Trophoblast cell (in vitro differentiated cells and primary cell): Measurements from ENCODE around the gene MRAS. TPM values are rescaled to one million over a fixed set of nuclear protein-coding genes. Genes with fewer than 3 reads are reported as not detected.

Experiments
- DNase-seq, 2 donors: peaks; one replicate each; pipeline ENCODE4 v3.0.0-alpha.2; 2016
- H2AFZ ChIP-seq: 2 replicates; pipeline ENCODE4 v1.6.1; 2013; ENCODE audit warnings: low read length, moderate library complexity, mild to moderate bottlenecking; ENCODE audit not compliant: insufficient read depth, poor library complexity
- H2AK5ac ChIP-seq: 2 replicates; pipeline ENCODE4 v1.6.1; 2013; ENCODE audit warnings: mild to moderate bottlenecking, low read length
- H2BK120ac ChIP-seq: 2 replicates; pipeline ENCODE4 v1.6.1; 2013; ENCODE audit warnings: low read length, mild to moderate bottlenecking, moderate library complexity; ENCODE audit not compliant: insufficient read depth, poor library complexity
- H2BK12ac ChIP-seq: 2 replicates; pipeline ENCODE4 v1.6.1; 2013; ENCODE audit warnings: mild to moderate bottlenecking, low read length, moderate library complexity
- H2BK5ac ChIP-seq: 2 replicates; pipeline ENCODE4 v1.6.1; 2013; ENCODE audit warnings: low read length, low read depth, moderate library complexity, mild to moderate bottlenecking; ENCODE audit not compliant: poor library complexity
- H3K14ac ChIP-seq: 2 replicates; pipeline ENCODE4 v1.6.1; 2013; ENCODE audit warnings: mild to moderate bottlenecking, low read length
- H3K18ac ChIP-seq: 2 replicates; pipeline ENCODE4 v1.6.1; 2013; ENCODE audit warnings: mild to moderate bottlenecking, low read length
- H3K23ac ChIP-seq: 2 replicates; pipeline ENCODE4 v1.6.1; 2013; ENCODE audit warnings: low read length
- H3K27ac ChIP-seq: 2 replicates; pipeline ENCODE4 v1.5.1; 2013; ENCODE audit warnings: low read depth, mild to moderate bottlenecking, inconsistent platforms, low read length, moderate library complexity
- H3K27me3 ChIP-seq: 2 replicates; pipeline ENCODE4 v1.6.1; 2013; ENCODE audit warnings: inconsistent platforms, mild to moderate bottlenecking, low read length, moderate library complexity; ENCODE audit not compliant: insufficient read depth
- H3K36me3 ChIP-seq, 2 experiments: 1 replicate in 1 of 2; 2 replicates in 1 of 2; pipeline ENCODE4 v1.6.1; 2013; ENCODE audit warnings: low read length in 2 of 2, mild to moderate bottlenecking in 2 of 2, moderate library complexity in 1 of 2; ENCODE audit not compliant: insufficient read depth in 2 of 2, control insufficient read depth in 1 of 2
- H3K4ac ChIP-seq: 2 replicates; pipeline ENCODE4 v1.6.1; 2013; ENCODE audit warnings: low read depth, mild to moderate bottlenecking, low read length, moderate library complexity
- H3K4me1 ChIP-seq, 2 experiments: 1 replicate in 1 of 2; 2 replicates in 1 of 2; pipeline ENCODE4 v1.6.1; 2013; ENCODE audit warnings: low read length in 2 of 2, mild to moderate bottlenecking in 2 of 2, moderate library complexity in 1 of 2; ENCODE audit not compliant: insufficient read depth in 2 of 2, control insufficient read depth in 1 of 2
- H3K4me2 ChIP-seq: 2 replicates; pipeline ENCODE4 v1.6.1; 2013; ENCODE audit warnings: inconsistent platforms, mild to moderate bottlenecking, low read length, moderate library complexity
- H3K4me3 ChIP-seq: 2 replicates; pipeline ENCODE4 v1.5.1; 2013; ENCODE audit warnings: mild to moderate bottlenecking, low read depth, low read length, inconsistent platforms
- H3K79me1 ChIP-seq: one replicate; pipeline ENCODE4 v1.6.1; 2013; ENCODE audit warnings: low read length
- H3K79me2 ChIP-seq: 2 replicates; pipeline ENCODE4 v1.6.1; 2013; ENCODE audit warnings: low read length, mild to moderate bottlenecking; ENCODE audit not compliant: control insufficient read depth, insufficient read depth, poor library complexity
- H3K9ac ChIP-seq: 2 replicates; pipeline ENCODE4 v1.6.1; 2013; ENCODE audit warnings: mild to moderate bottlenecking, low read length
- H3K9me3 ChIP-seq: 2 replicates; pipeline ENCODE4 v1.6.1; 2013; ENCODE audit warnings: low read depth, mild to moderate bottlenecking, control low read depth, inconsistent platforms, low read length; ENCODE audit not compliant: insufficient read depth
- H4K12ac ChIP-seq: 2 replicates; pipeline ENCODE4 v1.6.1; 2013; ENCODE audit warnings: low read depth, mild to moderate bottlenecking, low read length, moderate library complexity
- H4K8ac ChIP-seq: 2 replicates; pipeline ENCODE4 v1.6.1; 2013; ENCODE audit warnings: low read depth, mild to moderate bottlenecking, low read length, moderate library complexity
- H4K91ac ChIP-seq: one replicate; pipeline ENCODE4 v1.6.1; 2013; ENCODE audit warnings: low read depth, mild to moderate bottlenecking, low read length, moderate library complexity
- WGBS: extraction: QIAGEN DNeasy Blood & Tissue Kit; methylation state at CpG from one replicate; pipeline ENCODE4 v1.1.7; 2013; ENCODE audit warnings: missing lambda C conversion rate; ENCODE audit not compliant: insufficient read length, insufficient coverage; ENCODE audit errors: extremely low coverage; 5-methylcytosine and 5-hydroxymethylcytosine counted together
- polyA plus RNA-seq: library from polyadenylated mRNA; stranded (reverse); fragments of 200-250 nt; gene quantifications from 2 replicates; pipeline ENCODE4 v1.2.3, GENCODE V29; 2013

MRAS gene
- 22.2 and 22.6 TPM in 2 replicates for polyA plus RNA-seq

- Histone ChIP-seq H3K9ac (peak within 1 kb of the TSS; percentile 25), H2AFZ (peak within 1 kb of the TSS; percentile 80), H3K79me2 (peaks cover 4% of the 10 kb centered on the region), H3K18ac (peak within 1 kb of the TSS; percentile 89), H4K12ac (peak within 1 kb of the TSS; percentile 93), H3K4ac (peak within 1 kb of the TSS; percentile 43), H4K91ac (peak within 1 kb of the TSS; percentile 74), H3K4me1 (peaks cover 8 to 14% of the 10 kb centered on the region in 2 experiments), H2BK120ac (peak within 1 kb of the TSS; percentile 59), H3K9me3 (no peaks in the 10 kb centered on the region), H3K27me3 (no peaks in the 10 kb centered on the region), H3K14ac (peak within 1 kb of the TSS; percentile 84), H3K23ac (no peak within 1 kb of the TSS), H3K36me3 (peaks cover 0 to 2% of the 10 kb centered on the region in 2 experiments), H3K4me3 (peak within 1 kb of the TSS; percentile 79), H2AK5ac (peak within 1 kb of the TSS; percentile 13), H2BK5ac (peak within 1 kb of the TSS; percentile 18), H4K8ac (peak within 1 kb of the TSS; percentile 88), H3K4me2 (peak within 1 kb of the TSS; percentile 54), H2BK12ac (peak within 1 kb of the TSS; percentile 63), H3K27ac (peak within 1 kb of the TSS; percentile 44), H3K79me1 (peaks cover 14% of the 10 kb centered on the region)
- no CpG with 5 or more reads among the region's 93 CpGs for WGBS
- DNase-seq: peak; percentile 71 to 85
Measured at GRCh38 chr3:138347960-138348753, at the start of gene MRAS. Gene MRAS (plus strand): TSS chr3:138348579. CDS start chr3:138372884, 24,305 bp downstream.

GRCh38 chr3:138300647-138301046 lies 47.7 kb upstream of the MRAS start:
- H2AFZ ChIP-seq: no peak overlapping the region

GRCh38 chr3:138303474-138303873 lies 44.9 kb upstream of the MRAS start:
- Histone ChIP-seq H3K27ac (no peak overlapping the region), H2BK120ac (no peak overlapping the region), H3K36me3 (peaks cover 10% of the 10 kb centered on the region in 2 experiments), H3K4me2 (no peak overlapping the region), H2BK5ac (no peak overlapping the region), H3K23ac (no peak overlapping the region), H3K9ac (no peak overlapping the region), H3K4me1 (no peaks in the 10 kb centered on the region), H3K79me1 (no peaks in the 10 kb centered on the region), H3K14ac (no peak overlapping the region), H4K12ac (no peak overlapping the region), H4K91ac (no peak overlapping the region), H2AFZ (no peak overlapping the region), H4K8ac (no peak overlapping the region), H3K27me3 (no peaks in the 10 kb centered on the region), H3K4ac (no peak overlapping the region), H2AK5ac (no peak overlapping the region), H3K18ac (no peak overlapping the region), H3K9me3 (peaks cover 5% of the 10 kb centered on the region), H3K4me3 (no peak overlapping the region), H3K79me2 (no peaks in the 10 kb centered on the region), H2BK12ac (no peak overlapping the region)
- DNase-seq: no peak
- no CpG with 5 or more reads among the region's 6 CpGs for WGBS

More at GRCh38 chr3:138300647-138301046, 47.7 kb upstream of the MRAS start:
- H3K27me3 ChIP-seq: no peaks in the 10 kb centered on the region
- WGBS: no CpG with 5 or more reads among the region's 2 CpGs
- no peaks in the 10 kb centered on the region for H3K79me2 ChIP-seq
- H4K12ac ChIP-seq: no peak overlapping the region
- H3K9me3 ChIP-seq: no peaks in the 10 kb centered on the region
- no peak overlapping the region for H2BK12ac ChIP-seq
- H3K79me1 ChIP-seq: no peaks in the 10 kb centered on the region
- H2AK5ac ChIP-seq: no peak overlapping the region
- no peak overlapping the region for H3K4me2 ChIP-seq
- no peak overlapping the region for H3K18ac ChIP-seq
- no peak overlapping the region for H3K9ac ChIP-seq
- H4K91ac ChIP-seq: no peak overlapping the region
- no peak overlapping the region for H2BK5ac ChIP-seq
- H3K36me3 ChIP-seq: peaks cover 15 to 20% of the 10 kb centered on the region in 2 experiments
- H3K14ac ChIP-seq: no peak overlapping the region
- no peak overlapping the region for H3K27ac ChIP-seq
- H3K23ac ChIP-seq: no peak overlapping the region
- no peak overlapping the region for H2BK120ac ChIP-seq
- no peak for DNase-seq
- no peak overlapping the region for H3K4me3 ChIP-seq
- H3K4me1 ChIP-seq: no peaks in the 10 kb centered on the region
- H3K4ac ChIP-seq: no peak overlapping the region
- H4K8ac ChIP-seq: no peak overlapping the region

DNA sequence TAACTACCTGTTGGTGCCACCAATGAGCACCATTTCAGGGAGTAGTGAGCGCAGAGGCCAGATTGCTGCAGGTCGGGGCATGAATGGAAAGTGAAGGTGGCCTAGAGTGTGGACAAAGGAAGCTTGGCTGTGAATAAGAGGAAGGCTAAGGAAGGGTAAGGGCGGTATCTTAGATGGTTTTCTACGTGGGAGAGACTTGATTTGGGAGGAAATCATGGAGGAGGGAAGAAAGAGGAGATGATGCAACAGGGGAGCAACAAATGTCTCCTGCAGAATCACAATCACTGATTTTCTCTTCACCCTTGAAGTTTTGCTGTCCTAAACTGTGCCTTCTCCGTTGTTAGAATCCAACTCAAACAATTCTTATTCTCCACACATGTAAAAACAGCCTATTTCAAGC lies 40.5 kb upstream of the MRAS start:
- Histone ChIP-seq H3K4ac (no peak overlapping the region), H4K12ac (no peak overlapping the region), H3K23ac (no peak overlapping the region), H2BK120ac (no peak overlapping the region), H3K9me3 (peaks cover 11% of the 10 kb centered on the region), H3K27ac (no peak overlapping the region), H3K79me1 (no peaks in the 10 kb centered on the region), H2AK5ac (no peak overlapping the region), H3K79me2 (no peaks in the 10 kb centered on the region), H4K91ac (no peak overlapping the region), H3K18ac (no peak overlapping the region), H3K4me3 (no peak overlapping the region), H3K36me3 (no peaks in the 10 kb centered on the region), H3K14ac (no peak overlapping the region), H4K8ac (no peak overlapping the region), H2BK5ac (no peak overlapping the region), H3K4me1 (no peaks in the 10 kb centered on the region), H3K4me2 (no peak overlapping the region), H2BK12ac (no peak overlapping the region), H3K9ac (no peak overlapping the region), H3K27me3 (no peaks in the 10 kb centered on the region), H2AFZ (no peak overlapping the region)
- WGBS: no CpG with 5 or more reads among the region's 5 CpGs
- no peak for DNase-seq
